Retinal pigment epithelial cell (primary cell): ENCODE data around the gene BABAM1.

Experiments used
- DNase-seq: peaks from one replicate; pipeline ENCODE4 v3.0.0-alpha.2; 2010; ENCODE audit warnings: low read depth
- H3K4me3 ChIP-seq: 2 replicates; pipeline ENCODE4 v1.5.1; 2011; ENCODE audit warnings: mild to moderate bottlenecking, low read length, control low read depth, moderate library complexity
- CTCF ChIP-seq: conservative IDR thresholded peaks from 2 replicates; pipeline ENCODE4 v1.5.1; 2011; ENCODE audit warnings: low read depth, low read length, control low read depth, inconsistent platforms

The BABAM1 gene

GRCh38 chr19:17236811-17237543 is 30.3 kb upstream of the BABAM1 start:
- DNase-seq: no peak
- no peak for TF ChIP-seq CTCF
- H3K4me3 ChIP-seq: no peak overlapping the region

- no peak overlapping the region for H3K4me3 ChIP-seq
- TF ChIP-seq CTCF: no peak
- DNase-seq: no peak
These were observed 29.2 kb upstream of the BABAM1 start for GRCh38 chr19:17237747-17238706.

GRCh38 chr19:17240062-17240752 is 27.0 kb upstream of the BABAM1 start:
- DNase-seq: no peak
- TF ChIP-seq CTCF: no peak
- H3K4me3 ChIP-seq: no peak overlapping the region

- DNase-seq: no peak
- no peak overlapping the region for H3K4me3 ChIP-seq
These were observed 26.3 kb upstream of the BABAM1 start for GRCh38 chr19:17240826-17241399.

GRCh38 chr19:17242431-17243208 is 24.6 kb upstream of the BABAM1 start:
- no peak for TF ChIP-seq CTCF
- no peak for DNase-seq
- no peak overlapping the region for H3K4me3 ChIP-seq

More at GRCh38 chr19:17240826-17241399, 26.3 kb upstream of the BABAM1 start:
- no peak for TF ChIP-seq CTCF

- TF ChIP-seq CTCF: no peak
- no peak for DNase-seq
- H3K4me3 ChIP-seq: peak overlapping the region; percentile 65
These were observed 23.9 kb upstream of the BABAM1 start for GRCh38 chr19:17243211-17243829.
